ENCODE results near the gene BRINP2.

BRINP2 gene

GRCh38 chr1:177172272-177172671 lies 1.5 kb downstream of the BRINP2 start:
- H3K4me3 ChIP-seq (ENCODE audit: low read depth in 1 of 2, low read length in 2 of 2): no peak overlapping the region

DNA sequence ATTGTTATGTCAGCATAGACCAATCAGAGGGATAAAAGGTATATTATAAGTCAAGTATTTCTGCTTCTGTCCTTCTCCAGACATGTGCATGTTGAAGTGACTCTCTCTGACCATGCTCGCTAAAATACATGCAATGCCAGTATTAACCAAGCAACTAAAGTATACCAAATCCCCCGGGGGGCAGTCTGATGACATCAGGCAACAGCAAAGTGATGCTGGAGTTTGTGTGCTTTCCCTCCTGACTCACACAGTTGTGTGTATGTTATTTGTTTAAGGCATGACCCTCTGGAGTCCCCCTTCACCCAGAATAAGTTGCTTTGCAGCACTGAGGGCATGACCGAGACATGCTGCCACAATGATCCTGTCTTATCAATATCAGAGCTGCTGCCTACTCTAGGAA lies 2.1 kb downstream of the BRINP2 start:
- H3K27ac ChIP-seq (ENCODE audit: low read length): no peak overlapping the region
- no peak overlapping the region for H3K4me3 ChIP-seq (ENCODE audit: low read depth in 1 of 2, low read length in 2 of 2)
- no peaks in the 10 kb centered on the region for H3K9me3 ChIP-seq (ENCODE audit: control insufficient read depth in 1 of 2, low read length in 2 of 2)
- peaks cover 0 to 14% of the 10 kb centered on the region in 2 donors for H3K4me1 ChIP-seq (ENCODE audit: control insufficient read depth in 1 of 2, insufficient read depth in 2 of 2, low read length in 2 of 2)
- no peaks in the 10 kb centered on the region for H3K36me3 ChIP-seq (ENCODE audit: control insufficient read depth in 1 of 2, insufficient read depth in 2 of 2, low read length in 2 of 2)
- H3K27me3 ChIP-seq (ENCODE audit: low read depth, low read length): peaks cover 24% of the 10 kb centered on the region

More at GRCh38 chr1:177172272-177172671, 1.5 kb downstream of the BRINP2 start:
- no peak overlapping the region for H3K27ac ChIP-seq (ENCODE audit: low read length)
- H3K9me3 ChIP-seq (ENCODE audit: control insufficient read depth in 1 of 2, low read length in 2 of 2): no peaks in the 10 kb centered on the region
- peaks cover 24% of the 10 kb centered on the region for H3K27me3 ChIP-seq (ENCODE audit: low read depth, low read length)
- H3K4me1 ChIP-seq (ENCODE audit: control insufficient read depth in 1 of 2, insufficient read depth in 2 of 2, low read length in 2 of 2): peaks cover 0 to 14% of the 10 kb centered on the region in 2 donors
- H3K36me3 ChIP-seq (ENCODE audit: control insufficient read depth in 1 of 2, insufficient read depth in 2 of 2, low read length in 2 of 2): no peaks in the 10 kb centered on the region

GRCh38 chr1:177173976-177174375 lies 3.2 kb downstream of the BRINP2 start:
- Histone ChIP-seq H3K4me1 (ENCODE audit: control insufficient read depth in 1 of 2, insufficient read depth in 2 of 2, low read length in 2 of 2) (peaks cover 0 to 14% of the 10 kb centered on the region in 2 donors), H3K9me3 (ENCODE audit: control insufficient read depth in 1 of 2, low read length in 2 of 2) (no peaks in the 10 kb centered on the region), H3K4me3 (ENCODE audit: low read depth in 1 of 2, low read length in 2 of 2) (no peak overlapping the region), H3K27me3 (ENCODE audit: low read depth, low read length) (peaks cover 24% of the 10 kb centered on the region), H3K36me3 (ENCODE audit: control insufficient read depth in 1 of 2, insufficient read depth in 2 of 2, low read length in 2 of 2) (no peaks in the 10 kb centered on the region), H3K27ac (ENCODE audit: low read length) (no peak overlapping the region)

- Histone ChIP-seq H3K9me3 (ENCODE audit: control insufficient read depth in 1 of 2, low read length in 2 of 2) (no peaks in the 10 kb centered on the region), H3K4me1 (ENCODE audit: control insufficient read depth in 1 of 2, insufficient read depth in 2 of 2, low read length in 2 of 2) (peaks cover 0 to 14% of the 10 kb centered on the region in 2 donors), H3K4me3 (ENCODE audit: low read depth in 1 of 2, low read length in 2 of 2) (no peak overlapping the region), H3K27me3 (ENCODE audit: low read depth, low read length) (peaks cover 19% of the 10 kb centered on the region), H3K27ac (ENCODE audit: low read length) (no peak overlapping the region), H3K36me3 (ENCODE audit: control insufficient read depth in 1 of 2, insufficient read depth in 2 of 2, low read length in 2 of 2) (no peaks in the 10 kb centered on the region)
Measured at GRCh38 chr1:177174921-177175634, 4.3 kb downstream of the BRINP2 start.

- Histone ChIP-seq H3K36me3 (ENCODE audit: control insufficient read depth in 1 of 2, insufficient read depth in 2 of 2, low read length in 2 of 2) (no peaks in the 10 kb centered on the region), H3K4me1 (ENCODE audit: control insufficient read depth in 1 of 2, insufficient read depth in 2 of 2, low read length in 2 of 2) (peaks cover 0 to 8% of the 10 kb centered on the region in 2 donors), H3K27me3 (ENCODE audit: low read depth, low read length) (no peaks in the 10 kb centered on the region), H3K9me3 (ENCODE audit: control insufficient read depth in 1 of 2, low read length in 2 of 2) (no peaks in the 10 kb centered on the region), H3K4me3 (ENCODE audit: low read depth in 1 of 2, low read length in 2 of 2) (peak overlapping the region in 1 of 2 donors; percentile 39), H3K27ac (ENCODE audit: low read length) (no peak overlapping the region)
Measured at GRCh38 chr1:177181280-177181630, 10.5 kb downstream of the BRINP2 start.

DNA sequence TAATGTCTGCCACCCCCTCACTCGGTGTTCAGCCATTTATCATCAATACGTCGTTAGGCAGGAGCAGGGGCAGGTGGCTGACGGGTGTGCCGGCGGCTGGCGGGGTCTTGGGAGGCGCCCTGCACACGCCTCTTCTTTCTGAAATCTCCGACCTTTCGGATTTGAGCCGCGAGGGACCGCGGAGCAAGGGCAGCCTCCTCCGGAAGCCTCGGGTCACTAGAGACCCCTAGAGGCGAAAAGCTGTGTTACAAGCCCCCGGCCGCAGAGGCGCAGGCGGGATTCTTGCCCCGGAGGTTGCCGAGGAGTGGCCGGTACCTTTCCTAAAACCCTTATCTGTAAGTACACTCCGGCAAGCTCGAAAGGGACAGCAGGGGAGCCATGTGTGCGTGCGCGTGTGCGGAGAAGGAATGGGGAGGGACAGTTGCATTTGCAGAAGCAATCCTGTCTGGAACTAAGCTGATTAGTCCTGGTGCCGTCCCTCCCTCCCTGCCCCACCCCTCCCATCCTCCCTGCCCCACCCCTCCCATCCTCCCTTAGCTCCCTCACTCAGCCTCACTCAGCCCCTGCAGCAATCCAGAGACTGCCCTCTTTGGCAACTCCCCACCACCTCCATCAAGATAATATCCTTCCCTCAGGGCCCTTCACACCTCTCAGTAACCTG lies 11.0 kb downstream of the BRINP2 start:
- Histone ChIP-seq H3K27me3 (ENCODE audit: low read depth, low read length) (no peaks in the 10 kb centered on the region), H3K36me3 (ENCODE audit: control insufficient read depth in 1 of 2, insufficient read depth in 2 of 2, low read length in 2 of 2) (no peaks in the 10 kb centered on the region), H3K4me3 (ENCODE audit: low read depth in 1 of 2, low read length in 2 of 2) (peak overlapping the region in 1 of 2 donors; percentile 39), H3K27ac (ENCODE audit: low read length) (no peak overlapping the region), H3K9me3 (ENCODE audit: control insufficient read depth in 1 of 2, low read length in 2 of 2) (no peaks in the 10 kb centered on the region), H3K4me1 (ENCODE audit: control insufficient read depth in 1 of 2, insufficient read depth in 2 of 2, low read length in 2 of 2) (peaks cover 0 to 8% of the 10 kb centered on the region in 2 donors)

- Histone ChIP-seq H3K27me3 (ENCODE audit: low read depth, low read length) (no peaks in the 10 kb centered on the region), H3K36me3 (ENCODE audit: control insufficient read depth in 1 of 2, insufficient read depth in 2 of 2, low read length in 2 of 2) (no peaks in the 10 kb centered on the region), H3K4me1 (ENCODE audit: control insufficient read depth in 1 of 2, insufficient read depth in 2 of 2, low read length in 2 of 2) (peaks cover 0 to 8% of the 10 kb centered on the region in 2 donors), H3K4me3 (ENCODE audit: low read depth in 1 of 2, low read length in 2 of 2) (no peak overlapping the region), H3K27ac (ENCODE audit: low read length) (no peak overlapping the region), H3K9me3 (ENCODE audit: control insufficient read depth in 1 of 2, low read length in 2 of 2) (no peaks in the 10 kb centered on the region)
Measured at GRCh38 chr1:177183836-177184235, 13.1 kb downstream of the BRINP2 start.

DNA sequence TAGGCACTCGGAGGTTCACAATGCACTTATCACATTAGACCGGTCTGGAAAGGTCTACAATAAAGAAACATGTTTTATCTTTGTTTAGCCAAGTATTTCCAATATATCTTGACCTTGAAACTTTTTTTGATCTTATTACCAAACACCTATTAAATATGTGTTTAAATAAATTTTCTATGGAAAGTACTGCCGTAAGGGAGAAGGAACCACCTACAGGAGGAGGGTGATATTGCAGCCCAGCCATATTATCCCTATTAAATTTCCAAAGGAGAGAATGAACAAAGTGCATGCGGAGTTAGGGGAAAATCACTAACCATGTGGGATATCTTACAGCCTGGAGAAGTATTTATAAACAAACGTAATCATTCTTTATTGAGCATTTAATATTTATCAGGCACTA lies 14.5 kb downstream of the BRINP2 start:
- Histone ChIP-seq H3K4me3 (ENCODE audit: low read depth in 1 of 2, low read length in 2 of 2) (no peak overlapping the region), H3K36me3 (ENCODE audit: control insufficient read depth in 1 of 2, insufficient read depth in 2 of 2, low read length in 2 of 2) (no peaks in the 10 kb centered on the region), H3K27ac (ENCODE audit: low read length) (no peak overlapping the region), H3K9me3 (ENCODE audit: control insufficient read depth in 1 of 2, low read length in 2 of 2) (no peaks in the 10 kb centered on the region), H3K27me3 (ENCODE audit: low read depth, low read length) (no peaks in the 10 kb centered on the region), H3K4me1 (ENCODE audit: control insufficient read depth in 1 of 2, insufficient read depth in 2 of 2, low read length in 2 of 2) (peaks cover 0 to 8% of the 10 kb centered on the region in 2 donors)

- Histone ChIP-seq H3K27ac (ENCODE audit: low read length) (no peak overlapping the region), H3K36me3 (ENCODE audit: control insufficient read depth in 1 of 2, insufficient read depth in 2 of 2, low read length in 2 of 2) (no peaks in the 10 kb centered on the region)
Measured at GRCh38 chr1:177186639-177187038, 15.9 kb downstream of the BRINP2 start.

DNA sequence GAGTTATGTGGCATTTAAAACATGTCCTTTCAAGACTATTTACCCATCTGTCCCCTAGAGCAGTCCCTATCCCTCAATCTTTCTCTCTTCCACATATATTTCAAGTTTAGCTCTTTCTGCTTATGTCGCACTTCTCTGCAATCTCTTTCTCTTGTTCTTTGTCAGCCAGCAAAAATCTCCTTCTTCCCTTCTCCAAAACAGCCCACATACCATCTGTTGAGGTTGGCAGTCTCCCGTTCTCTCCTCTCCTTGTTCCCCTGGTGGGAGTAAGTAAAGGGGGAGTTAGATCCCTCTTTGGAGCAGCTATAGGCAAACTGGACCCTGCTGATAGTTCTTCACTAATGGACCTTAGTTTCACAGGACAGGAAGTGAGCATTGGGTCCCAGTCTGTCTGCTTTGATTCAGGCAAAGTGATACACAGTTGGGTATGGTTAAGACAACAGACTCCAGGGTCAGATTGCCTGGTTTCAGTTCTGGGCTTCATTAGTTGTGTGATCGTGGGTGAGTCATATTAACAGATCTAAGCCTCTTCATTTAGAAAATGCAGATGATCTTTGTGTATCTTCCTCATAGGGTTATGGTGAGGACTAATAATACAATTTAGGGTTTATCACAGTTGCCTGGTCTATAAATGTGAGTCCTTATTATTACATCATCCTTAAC lies 19.7 kb downstream of the BRINP2 start:
- Histone ChIP-seq H3K27me3 (ENCODE audit: low read depth, low read length) (no peaks in the 10 kb centered on the region), H3K4me3 (ENCODE audit: low read depth in 1 of 2, low read length in 2 of 2) (no peak overlapping the region), H3K4me1 (ENCODE audit: control insufficient read depth in 1 of 2, insufficient read depth in 2 of 2, low read length in 2 of 2) (no peaks in the 10 kb centered on the region), H3K9me3 (ENCODE audit: control insufficient read depth in 1 of 2, low read length in 2 of 2) (no peaks in the 10 kb centered on the region), H3K36me3 (ENCODE audit: control insufficient read depth in 1 of 2, insufficient read depth in 2 of 2, low read length in 2 of 2) (no peaks in the 10 kb centered on the region), H3K27ac (ENCODE audit: low read length) (no peak overlapping the region)

More at GRCh38 chr1:177186639-177187038, 15.9 kb downstream of the BRINP2 start:
- Histone ChIP-seq H3K4me3 (ENCODE audit: low read depth in 1 of 2, low read length in 2 of 2) (no peak overlapping the region), H3K9me3 (ENCODE audit: control insufficient read depth in 1 of 2, low read length in 2 of 2) (no peaks in the 10 kb centered on the region), H3K4me1 (ENCODE audit: control insufficient read depth in 1 of 2, insufficient read depth in 2 of 2, low read length in 2 of 2) (peaks cover 0 to 2% of the 10 kb centered on the region in 2 donors), H3K27me3 (ENCODE audit: low read depth, low read length) (no peaks in the 10 kb centered on the region)

DNA sequence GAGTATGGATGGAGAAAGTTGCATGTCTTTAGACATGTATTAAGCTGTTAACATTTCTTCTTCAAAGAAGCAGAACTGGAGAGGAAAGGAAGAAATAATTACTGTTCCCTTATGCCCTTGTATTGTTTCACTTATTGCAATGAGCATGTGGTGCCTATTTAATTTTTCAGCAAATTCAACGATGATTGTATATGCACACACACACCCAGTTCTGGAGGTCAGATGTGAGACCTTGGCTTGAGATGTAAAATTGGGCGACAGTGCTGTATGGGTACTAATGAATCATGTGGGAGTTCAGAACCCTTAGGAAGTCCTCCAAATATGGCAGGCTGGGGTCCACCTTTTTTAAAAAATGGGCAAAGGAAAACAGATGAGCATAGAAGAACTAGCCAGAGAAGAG lies 27.5 kb downstream of the BRINP2 start:
- H3K4me1 ChIP-seq (ENCODE audit: control insufficient read depth in 1 of 2, insufficient read depth in 2 of 2, low read length in 2 of 2): no peaks in the 10 kb centered on the region
- H3K27me3 ChIP-seq (ENCODE audit: low read depth, low read length): no peaks in the 10 kb centered on the region
- H3K9me3 ChIP-seq (ENCODE audit: control insufficient read depth in 1 of 2, low read length in 2 of 2): no peaks in the 10 kb centered on the region
- no peak overlapping the region for H3K27ac ChIP-seq (ENCODE audit: low read length)
- no peaks in the 10 kb centered on the region for H3K36me3 ChIP-seq (ENCODE audit: control insufficient read depth in 1 of 2, insufficient read depth in 2 of 2, low read length in 2 of 2)
- H3K4me3 ChIP-seq (ENCODE audit: low read depth in 1 of 2, low read length in 2 of 2): no peak overlapping the region

Data from muscle layer of duodenum (tissue), 2 donors.